Kidney epithelial cell (primary cell): ENCODE measurements around the gene PBRM1. TPM values are rescaled to one million over a fixed set of nuclear protein-coding genes. Genes with fewer than 3 reads are reported as not detected.

Experiments used
- DNase-seq: peaks from one replicate; pipeline ENCODE4 v3.0.0-alpha.2; 2010; ENCODE audit warnings: low read depth
- H3K27me3 ChIP-seq: 2 replicates; pipeline ENCODE4 v1.6.0; 2011; ENCODE audit warnings: low read length; ENCODE audit not compliant: control insufficient read depth, insufficient read depth
- H3K36me3 ChIP-seq: 2 replicates; pipeline ENCODE4 v1.5.1; 2011; ENCODE audit warnings: low read length; ENCODE audit not compliant: control insufficient read depth, insufficient read depth
- H3K4me3 ChIP-seq: 2 replicates; pipeline ENCODE4 v1.5.1; 2011; ENCODE audit warnings: low read depth, mild to moderate bottlenecking, control low read depth, low read length
- CTCF ChIP-seq: IDR thresholded peaks from 2 replicates; pipeline ENCODE4 v1.5.1; 2011; ENCODE audit warnings: mild to moderate bottlenecking, moderate library complexity, low read length, control low read depth, inconsistent platforms; ENCODE audit not compliant: insufficient read depth, poor library complexity, severe bottlenecking
- total RNA-seq: library from RNA; depleted of rRNA; stranded (reverse); fragments of >200 nt; gene quantifications from 2 replicates; pipeline ENCODE4 v1.2.3, GENCODE V29; 2015

Gene PBRM1
- total RNA-seq, 1 donor from 2014 or later, result 89.5 TPM

- Histone ChIP-seq H3K36me3 (no peaks in the 10 kb centered on the region), H3K27me3 (peaks cover 16% of the 10 kb centered on the region)
These were observed 171.1 kb downstream of the PBRM1 start for GRCh38 chr3:52514576-52514975.

GRCh38 chr3:52513281-52513680 lies 172.4 kb downstream of the PBRM1 start:
- no peak for TF ChIP-seq CTCF
- Histone ChIP-seq H3K27me3 (peaks cover 16% of the 10 kb centered on the region), H3K4me3 (no peak overlapping the region), H3K36me3 (no peaks in the 10 kb centered on the region)
- no peak for DNase-seq

More at GRCh38 chr3:52514576-52514975, 171.1 kb downstream of the PBRM1 start:
- H3K4me3 ChIP-seq, result no peak overlapping the region
- no peak for TF ChIP-seq CTCF
- no peak for DNase-seq

GRCh38 chr3:52512727-52513126 lies 173.0 kb downstream of the PBRM1 start:
- H3K36me3 ChIP-seq, result no peaks in the 10 kb centered on the region
- no peak for TF ChIP-seq CTCF
- no peak overlapping the region for H3K4me3 ChIP-seq
- DNase-seq, result no peak
- peaks cover 16% of the 10 kb centered on the region for H3K27me3 ChIP-seq

GRCh38 chr3:52512105-52512504 lies 173.6 kb downstream of the PBRM1 start:
- no peak for TF ChIP-seq CTCF
- no peak for DNase-seq
- peaks cover 16% of the 10 kb centered on the region for H3K27me3 ChIP-seq
- no peak overlapping the region for H3K4me3 ChIP-seq
- H3K36me3 ChIP-seq, result no peaks in the 10 kb centered on the region

- no peak for DNase-seq
- TF ChIP-seq CTCF, result no peak
- no peaks in the 10 kb centered on the region for H3K36me3 ChIP-seq
- peaks cover 16% of the 10 kb centered on the region for H3K27me3 ChIP-seq
- H3K4me3 ChIP-seq, result no peak overlapping the region
These were observed 174.2 kb downstream of the PBRM1 start for GRCh38 chr3:52511509-52511908.

- Histone ChIP-seq H3K27me3 (peaks cover 12% of the 10 kb centered on the region), H3K36me3 (no peaks in the 10 kb centered on the region), H3K4me3 (no peak overlapping the region)
- DNase-seq, result no peak
- TF ChIP-seq CTCF, result no peak
These were observed 175.9 kb downstream of the PBRM1 start for GRCh38 chr3:52509753-52510328.
